ENCODE measurements around the gene FSTL3. TPM values are rescaled to one million over a fixed set of nuclear protein-coding genes. Genes with fewer than 3 reads are reported as not detected.
A peak's percentile ranks its signal among the peaks of the same experiment; 100 is the strongest.
"Not testable (repeated sequence)": the region's sequence is repeated elsewhere in the genome, so short reads cannot be mapped to it uniquely, and the experiment has no call there.

Gene FSTL3
- total RNA-seq, 2 experiments from 2014 or later = 2.5 to 3.0 TPM

DNA sequence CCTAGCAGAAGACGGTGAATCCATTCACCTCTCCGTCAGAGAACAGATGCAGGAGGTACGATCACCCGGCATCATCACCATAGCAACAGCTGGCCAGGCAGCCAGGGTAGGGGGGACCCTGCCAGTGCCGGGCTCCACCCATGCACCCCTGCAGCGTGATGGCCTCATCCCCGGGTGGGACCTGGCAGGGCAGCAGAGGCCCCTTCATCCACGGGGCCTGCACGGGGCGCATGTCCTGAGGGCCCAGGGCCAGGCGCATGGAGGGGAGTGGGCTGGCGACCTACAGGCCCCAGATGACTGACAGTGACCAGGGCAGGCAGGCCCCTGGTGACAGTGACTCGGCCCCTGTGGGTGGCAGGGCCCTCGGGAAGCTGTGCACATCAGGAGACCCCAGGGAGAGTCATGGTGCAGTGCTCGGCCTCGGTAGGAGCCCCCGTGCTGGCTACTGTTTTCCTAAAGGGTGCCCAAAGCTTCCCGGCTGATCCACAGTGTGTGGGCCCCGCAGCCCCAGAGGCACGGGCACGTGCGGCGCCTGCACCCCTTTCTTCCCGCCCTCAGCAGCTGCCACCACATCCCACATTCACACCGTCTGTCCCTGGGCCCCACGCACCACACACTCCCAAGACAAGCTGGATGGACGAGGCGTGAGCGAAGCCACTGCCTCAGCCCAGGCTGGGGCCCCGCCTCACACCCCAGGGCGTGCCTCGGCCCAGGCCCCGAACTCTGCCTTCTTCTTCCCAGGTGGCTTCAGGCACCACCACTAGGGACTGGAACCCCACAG, 17.9 kb upstream of the FSTL3 start:
- no peaks in the 10 kb centered on the region for H3K9me3 Mint-ChIP-seq
- peaks cover 48% of the 10 kb centered on the region for H3K4me1 Mint-ChIP-seq
- peaks cover 45% of the 10 kb centered on the region for H3K36me3 Mint-ChIP-seq (ENCODE audit: low read depth)
- CTCF ChIA-PET = no interaction called here
- POLR2A ChIA-PET = no interaction called here
- no peaks in the 10 kb centered on the region for H3K27me3 Mint-ChIP-seq
- no peak overlapping the region for H3K27ac Mint-ChIP-seq
- no peak for DNase-seq
- no peak overlapping the region for H3K4me3 Mint-ChIP-seq

DNA sequence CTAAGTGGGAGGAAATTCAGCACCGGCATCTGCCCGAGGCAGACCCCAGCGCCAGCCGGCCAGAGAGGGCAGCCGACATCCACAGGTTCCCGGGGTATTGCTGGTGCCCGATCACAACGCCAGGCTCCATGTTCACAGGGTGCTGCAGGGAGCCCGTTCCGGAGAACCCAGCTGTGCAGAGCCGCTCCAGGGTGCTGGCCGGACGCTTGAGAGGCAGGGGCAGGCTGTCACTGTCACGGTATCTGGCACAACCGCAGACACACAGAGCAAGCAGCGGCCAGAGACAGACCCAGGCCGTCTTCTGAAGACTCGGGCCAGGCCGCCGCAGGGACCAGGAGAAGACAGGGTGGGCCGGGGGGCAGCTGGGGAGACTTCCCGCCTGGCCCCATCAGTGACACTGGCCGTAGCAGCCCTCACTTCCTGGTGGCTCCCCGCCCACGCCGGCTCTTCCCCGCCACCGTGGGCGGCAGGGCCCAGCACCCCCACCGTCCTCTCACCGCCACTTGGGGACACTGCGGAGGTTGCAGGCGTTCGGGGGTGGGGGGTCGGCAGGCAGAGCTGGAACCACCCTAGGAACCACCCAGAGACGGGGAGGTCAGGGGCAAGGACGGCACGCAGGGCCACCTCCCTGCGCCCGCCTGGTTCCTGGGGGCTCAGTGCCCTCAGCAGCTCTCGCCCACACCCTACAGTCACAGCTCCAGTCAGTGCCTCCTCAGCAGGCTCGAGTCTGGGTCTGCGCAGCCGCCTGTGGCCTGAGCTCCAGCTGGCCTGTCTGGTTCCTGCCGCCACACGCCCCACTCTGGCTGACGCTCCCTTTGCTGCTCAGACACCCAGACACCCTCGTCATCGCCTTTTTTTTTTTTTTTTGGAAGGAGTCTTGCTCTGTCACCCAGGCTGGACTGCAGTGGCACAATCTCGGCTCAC, 17.0 kb upstream of the FSTL3 start:
- ChIA-PET POLR2A (interaction anchor here (2.3 to 2.8 kb wide), 2 partner anchors 48 to 75 kb away, joined by 6 to 11 read pairs; no protein-coding TSS in a partner anchor), CTCF (no interaction called here)
- no peaks in the 10 kb centered on the region for H3K9me3 Mint-ChIP-seq
- peaks cover 55% of the 10 kb centered on the region for H3K4me1 Mint-ChIP-seq
- H3K27ac Mint-ChIP-seq = peak overlapping the region; percentile 98
- H3K27me3 Mint-ChIP-seq = no peaks in the 10 kb centered on the region
- peak; percentile 32 for DNase-seq
- H3K4me3 Mint-ChIP-seq = peak overlapping the region; percentile 99
- peaks cover 41% of the 10 kb centered on the region for H3K36me3 Mint-ChIP-seq (ENCODE audit: low read depth)

DNA sequence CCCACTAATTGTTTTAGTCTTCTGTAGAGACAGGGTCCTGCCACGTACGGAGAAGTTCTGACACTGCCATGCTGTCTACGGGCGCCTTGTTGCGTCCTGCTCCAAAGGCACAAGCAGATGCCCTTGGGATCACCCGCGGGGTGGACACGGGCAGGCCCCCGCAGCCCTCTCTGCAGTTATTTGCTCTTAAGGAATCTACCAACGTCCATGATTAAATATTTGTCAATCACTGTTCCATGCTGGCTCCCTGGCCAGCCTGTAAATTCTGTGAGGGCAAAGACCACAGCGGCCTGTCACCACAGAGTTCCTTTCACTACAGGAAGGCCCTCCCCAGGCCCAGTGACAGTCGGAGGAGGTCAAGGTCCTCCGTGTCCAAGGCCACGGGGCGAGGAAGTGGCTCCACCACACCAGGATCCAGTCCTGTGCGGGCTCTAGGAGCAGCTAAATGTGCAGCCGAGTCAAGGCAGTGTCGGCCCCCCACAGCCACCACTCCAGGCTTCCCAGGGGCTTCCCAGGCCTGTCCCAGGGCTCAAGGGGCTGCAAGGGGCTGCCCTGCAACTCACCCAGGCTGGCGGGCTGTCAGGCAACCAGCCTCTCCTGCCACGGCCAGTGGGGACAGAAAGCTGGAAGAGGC, 15.3 kb upstream of the FSTL3 start:
- H3K36me3 Mint-ChIP-seq (ENCODE audit: low read depth) = peaks cover 28% of the 10 kb centered on the region
- H3K9me3 Mint-ChIP-seq = no peaks in the 10 kb centered on the region
- DNase-seq = no peak
- H3K4me3 Mint-ChIP-seq = peak overlapping the region; percentile 99
- ChIA-PET CTCF (interaction anchor here (0.9 to 1.6 kb wide), 4 partner anchors 8 to 77 kb away, joined by 3 to 5 read pairs (median 3); no protein-coding TSS in a partner anchor), POLR2A (interaction anchor here (0.6 to 2.8 kb wide), 18 partner anchors 14 to 748 kb away, joined by 3 to 18 read pairs (median 3); partner anchors contain the start of genes BSG, CDC34, POLRMT and PTBP1)
- no peaks in the 10 kb centered on the region for H3K27me3 Mint-ChIP-seq
- H3K27ac Mint-ChIP-seq = peak overlapping the region; percentile 98
- peaks cover 58% of the 10 kb centered on the region for H3K4me1 Mint-ChIP-seq

DNA sequence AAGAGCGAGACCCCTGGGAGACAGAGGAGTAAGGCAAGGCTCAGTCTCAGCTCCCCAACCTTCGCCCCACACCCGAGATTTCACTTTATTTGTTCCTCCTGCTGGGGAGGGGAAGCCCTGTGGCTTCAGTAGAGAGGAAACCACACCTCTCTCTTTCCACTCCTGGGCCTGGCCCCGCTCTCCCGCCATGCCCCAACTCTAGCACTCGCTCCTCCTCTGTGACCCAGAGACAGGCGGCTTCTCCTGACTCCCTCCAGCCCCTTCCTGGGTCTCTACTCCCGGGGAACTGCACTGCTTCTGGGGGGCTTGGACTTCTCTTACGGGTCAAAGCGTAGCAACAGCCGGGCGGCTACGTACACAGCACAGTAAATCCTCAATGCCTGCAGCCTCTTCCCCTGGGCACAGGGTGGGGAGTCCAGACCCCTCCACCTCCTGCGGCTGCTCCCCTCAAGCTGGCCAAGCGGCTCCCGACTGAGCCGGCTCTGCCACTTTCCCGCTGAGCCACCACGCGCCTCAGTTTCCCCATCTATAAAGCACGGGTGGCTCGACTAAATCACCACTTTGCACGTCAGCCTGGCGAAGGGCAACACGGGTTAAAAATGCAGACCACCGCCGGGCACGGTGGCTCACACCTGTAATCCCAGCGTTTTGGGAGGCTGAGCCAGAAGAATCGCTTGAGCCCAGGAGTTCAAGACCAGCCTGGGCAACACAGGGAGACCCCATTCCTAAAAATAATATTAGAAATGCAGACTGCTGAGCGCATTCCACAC, 14.6 kb upstream of the FSTL3 start:
- ChIA-PET POLR2A (interaction anchor here (0.6 to 2.8 kb wide), 14 partner anchors 17 to 747 kb away, joined by 3 to 18 read pairs (median 3); partner anchors contain the start of genes BSG and POLRMT), CTCF (interaction anchor here (1.1 to 1.6 kb wide), 3 partner anchors 29 to 77 kb away, joined by 3 to 5 read pairs (median 3); no protein-coding TSS in a partner anchor)
- Mint-ChIP-seq H3K4me3 (peak overlapping the region; percentile 99), H3K27me3 (no peaks in the 10 kb centered on the region), H3K4me1 (peaks cover 53% of the 10 kb centered on the region), H3K36me3 (ENCODE audit: low read depth) (peaks cover 22% of the 10 kb centered on the region), H3K27ac (peak overlapping the region; percentile 98), H3K9me3 (no peaks in the 10 kb centered on the region)
- peak; percentile 80 for DNase-seq

DNA sequence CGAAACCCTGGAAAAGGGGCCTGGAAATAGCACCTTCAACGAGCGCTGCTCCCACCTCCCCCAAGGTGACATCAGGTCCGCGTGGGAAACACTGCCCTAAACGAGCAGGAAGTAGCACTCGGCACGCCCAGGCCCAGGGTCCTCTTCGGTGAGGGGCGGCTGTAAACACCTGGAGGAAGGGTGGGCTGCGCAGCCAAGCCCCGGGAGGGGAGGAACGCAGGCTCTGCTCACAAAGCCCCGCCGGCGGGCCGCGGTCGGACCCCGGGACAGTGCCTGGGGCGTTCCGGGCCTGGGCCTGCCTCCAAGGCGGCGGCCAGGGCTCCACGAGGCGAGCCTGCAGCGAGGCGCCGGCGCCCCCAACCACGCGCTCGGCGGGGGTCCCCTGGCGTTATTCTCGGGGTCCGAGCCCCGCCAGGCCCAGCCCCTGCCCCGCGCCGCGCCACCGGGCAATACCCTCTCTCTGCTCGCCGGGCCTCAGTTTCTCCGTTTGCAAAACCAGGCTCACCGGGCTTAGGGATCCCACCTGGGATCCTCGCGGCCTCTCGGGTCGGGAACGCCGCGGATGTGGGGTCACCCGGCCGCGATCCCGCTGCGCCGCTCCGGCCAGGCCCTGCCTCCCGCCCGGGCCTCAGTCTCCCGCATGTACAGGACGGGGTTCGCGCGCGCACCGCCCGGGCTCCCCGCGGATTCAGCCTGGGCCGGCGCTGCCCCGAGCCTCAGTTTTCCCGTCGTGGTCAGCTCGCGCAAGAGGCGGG, 13.8 kb upstream of the FSTL3 start:
- POLR2A ChIA-PET = interaction anchor here (1.0 to 2.4 kb wide), 8 partner anchors 13 to 156 kb away, joined by 3 to 18 read pairs (median 8); partner anchors contain the start of genes FSTL3 and POLRMT
- Mint-ChIP-seq H3K9me3 (no peaks in the 10 kb centered on the region), H3K36me3 (ENCODE audit: low read depth) (peaks cover 22% of the 10 kb centered on the region), H3K27me3 (no peaks in the 10 kb centered on the region), H3K4me3 (peak overlapping the region; percentile 99), H3K4me1 (peaks cover 49% of the 10 kb centered on the region), H3K27ac (peak overlapping the region; percentile 98)
- CTCF ChIA-PET = interaction anchor here (0.9 to 1.4 kb wide), 4 partner anchors 17 to 72 kb away, joined by 3 to 8 read pairs (median 4); no protein-coding TSS in a partner anchor
- peak; percentile 80 for DNase-seq

DNA sequence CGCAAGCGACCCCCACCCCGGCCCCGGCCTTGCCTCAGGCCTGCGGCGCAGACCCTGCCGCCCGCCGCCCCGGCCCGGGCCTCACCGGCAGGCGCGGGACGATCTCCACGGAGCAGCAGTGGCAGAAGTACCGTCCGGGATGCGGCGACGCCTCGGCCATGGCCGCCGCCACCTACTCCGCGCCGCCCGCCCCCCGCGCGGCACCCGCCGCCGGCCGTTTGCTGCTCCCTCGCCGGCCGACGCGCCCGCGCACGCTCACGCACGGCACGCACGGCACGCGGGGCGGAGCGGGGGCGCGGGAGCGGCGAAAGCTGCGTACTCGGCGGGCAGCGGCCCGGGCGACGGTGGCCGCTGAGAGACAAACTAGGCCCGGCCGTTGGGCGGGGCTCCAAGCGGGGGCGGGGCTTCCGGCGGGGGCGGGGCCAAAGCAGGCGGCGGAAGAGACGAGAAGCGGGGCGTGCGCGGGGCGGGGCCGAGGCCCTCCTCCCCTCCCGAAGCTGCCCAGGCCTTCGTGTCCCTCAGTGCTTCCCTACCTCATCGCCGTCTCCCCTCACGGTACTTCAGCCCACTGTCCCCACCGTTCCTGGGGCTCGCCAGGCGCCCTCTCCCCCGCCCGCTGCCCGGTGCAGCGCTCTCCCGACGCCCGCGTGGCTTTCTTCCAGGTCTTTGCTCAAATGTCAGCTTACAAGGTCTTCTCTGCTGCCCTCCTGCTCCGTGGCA, 13.1 kb upstream of the FSTL3 start, which contains the start of gene RNF126:
Gene RNF126, minus strand, starts transcription at position 253 of the 720 bp plus-strand sequence. Its CDS starts 93 bp downstream, at position 160.
- Mint-ChIP-seq H3K36me3 (ENCODE audit: low read depth) (peaks cover 18% of the 10 kb centered on the region), H3K27ac (peak within 1 kb of the TSS; percentile 98), H3K4me3 (peak within 1 kb of the TSS; percentile 99), H3K9me3 (no peaks in the 10 kb centered on the region), H3K4me1 (peaks cover 46% of the 10 kb centered on the region), H3K27me3 (peaks cover 2% of the 10 kb centered on the region)
- ChIA-PET POLR2A (interaction anchor here (0.6 to 1.5 kb wide), 14 partner anchors 13 to 230 kb away, joined by 3 to 11 read pairs (median 4); partner anchors contain the start of genes BSG, FSTL3, POLRMT and PTBP1), CTCF (interaction anchor here (0.9 to 1.4 kb wide), 4 partner anchors 16 to 71 kb away, joined by 3 to 8 read pairs (median 4); no protein-coding TSS in a partner anchor)
- peak; percentile 95 for DNase-seq

DNA sequence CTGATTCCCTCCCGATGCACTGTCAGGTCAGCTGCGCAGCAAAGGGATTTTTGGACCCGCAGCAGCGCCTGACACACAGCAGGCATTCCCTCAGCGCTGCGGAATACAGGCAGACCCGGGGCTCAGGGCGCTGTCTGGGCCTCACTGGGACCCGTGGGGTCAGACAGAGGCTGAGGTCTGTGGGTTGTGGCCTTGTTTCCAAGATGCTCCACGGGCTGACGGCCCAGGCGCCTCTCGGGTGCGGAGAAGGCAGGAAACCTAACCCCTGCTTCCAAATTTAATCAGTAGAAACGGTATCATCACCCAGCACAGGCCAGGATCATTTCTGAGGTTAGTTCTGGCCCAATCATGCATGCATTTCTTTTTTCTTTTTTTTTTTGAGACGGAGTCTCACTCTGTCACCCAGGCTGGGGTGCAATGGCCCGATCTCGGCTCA, 12.5 kb upstream of the FSTL3 start:
- Mint-ChIP-seq H3K27ac (peak overlapping the region; percentile 78), H3K36me3 (ENCODE audit: low read depth) (peaks cover 18% of the 10 kb centered on the region), H3K9me3 (no peaks in the 10 kb centered on the region), H3K27me3 (peaks cover 4% of the 10 kb centered on the region), H3K4me1 (peaks cover 41% of the 10 kb centered on the region), H3K4me3 (peak overlapping the region; percentile 65)
- ChIA-PET POLR2A (interaction anchor here (0.6 to 1.5 kb wide), 14 partner anchors 12 to 230 kb away, joined by 3 to 11 read pairs (median 4); partner anchors contain the start of genes BSG, FSTL3, POLRMT and PTBP1), CTCF (interaction anchor here (1.0 to 1.4 kb wide), 3 partner anchors 17 to 71 kb away, joined by 3 to 8 read pairs (median 6); no protein-coding TSS in a partner anchor)
- no peak for DNase-seq

DNA sequence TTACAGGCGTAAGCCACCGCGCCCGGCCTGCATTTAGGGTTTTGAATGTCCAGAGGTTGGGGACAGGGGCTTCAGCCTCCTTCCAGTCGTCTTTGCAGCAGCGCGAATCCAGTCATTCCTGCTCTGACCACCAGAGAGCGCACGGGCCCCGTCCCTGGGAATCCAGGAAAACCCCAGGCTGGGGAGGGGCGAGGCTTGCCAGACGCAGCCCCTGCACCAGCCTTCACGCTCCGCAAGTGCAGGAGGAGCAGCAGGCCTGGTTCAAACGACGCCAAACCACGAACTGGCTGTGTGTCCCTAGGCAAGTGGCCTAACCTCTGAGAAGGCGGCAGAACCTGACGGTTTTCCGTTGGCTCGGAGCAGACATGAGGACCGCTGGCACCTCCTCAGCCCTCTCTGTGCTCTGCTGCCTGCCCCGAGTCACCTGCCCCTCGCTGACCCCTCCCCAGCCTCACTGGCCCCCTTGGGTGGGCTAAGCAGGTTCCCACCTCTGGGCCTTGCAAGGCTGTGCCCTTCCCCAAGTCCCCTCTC, 11.2 kb upstream of the FSTL3 start:
- Mint-ChIP-seq H3K27me3 (peaks cover 8% of the 10 kb centered on the region), H3K27ac (peak overlapping the region; percentile 58), H3K9me3 (no peaks in the 10 kb centered on the region), H3K36me3 (ENCODE audit: low read depth) (peaks cover 15% of the 10 kb centered on the region), H3K4me3 (peak overlapping the region; percentile 32), H3K4me1 (peaks cover 31% of the 10 kb centered on the region)
- ChIA-PET CTCF (interaction anchor here (0.7 to 1.0 kb wide), 2 partner anchors 10 to 69 kb away, joined by 3 to 7 read pairs; no protein-coding TSS in a partner anchor), POLR2A (no interaction called here)
- peak; percentile 79 for DNase-seq

DNA sequence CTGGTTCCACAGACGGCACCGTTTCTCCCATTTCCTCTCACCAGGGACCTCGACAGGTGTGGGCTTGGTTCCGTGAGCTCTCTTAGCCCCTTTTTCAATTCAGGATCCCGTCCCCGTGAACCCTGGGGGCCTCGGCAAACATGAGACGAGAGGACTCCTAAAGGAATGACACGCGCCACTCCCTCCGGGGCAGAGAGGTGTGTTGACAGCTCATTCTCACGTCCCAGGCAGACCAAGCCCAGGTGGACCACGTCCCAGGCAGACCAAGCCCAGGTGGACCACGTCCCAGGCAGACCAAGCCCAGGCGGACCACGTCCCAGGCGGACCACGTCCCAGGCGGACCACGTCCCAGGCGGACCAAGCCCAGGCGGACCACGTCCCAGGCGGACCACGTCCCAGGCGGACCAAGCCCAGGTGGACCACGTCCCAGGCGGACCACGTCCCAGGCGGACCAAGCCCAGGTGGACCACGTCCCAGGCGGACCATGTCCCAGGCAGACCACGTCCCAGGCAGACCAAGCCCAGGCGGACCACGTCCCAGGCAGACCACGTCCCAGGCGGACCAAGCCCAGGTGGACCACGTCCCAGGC, 9.1 kb upstream of the FSTL3 start:
- H3K4me3 Mint-ChIP-seq; H3K27ac Mint-ChIP-seq; H3K9me3 Mint-ChIP-seq; DNase-seq; POLR2A ChIA-PET; H3K36me3 Mint-ChIP-seq (ENCODE audit: low read depth); CTCF ChIA-PET: not testable (repeated sequence)
- Mint-ChIP-seq H3K27me3 (peaks cover 11% of the 10 kb centered on the region), H3K4me1 (peaks cover 17% of the 10 kb centered on the region)
